GM10266 (cell line): ENCODE measurements around the gene YBX1.
"Not testable (repeated sequence)": the region's sequence is repeated elsewhere in the genome, so short reads cannot be mapped to it uniquely, and the experiment has no call there.

Experiments used
- DNase-seq: peaks from one replicate; pipeline ENCODE4 v3.0.0; 2012; ENCODE audit errors: extremely low spot score
- CTCF ChIP-seq: IDR thresholded peaks from 2 replicates; pipeline ENCODE4 v1.5.1; 2012; ENCODE audit warnings: mild to moderate bottlenecking, low read depth; ENCODE audit not compliant: control insufficient read depth, insufficient read depth; ENCODE audit errors: missing control alignments

Gene YBX1

GRCh38 chr1:42744148-42744413, 61.9 kb downstream of the YBX1 start:
- no peak for DNase-seq
- no peak for TF ChIP-seq CTCF

DNA sequence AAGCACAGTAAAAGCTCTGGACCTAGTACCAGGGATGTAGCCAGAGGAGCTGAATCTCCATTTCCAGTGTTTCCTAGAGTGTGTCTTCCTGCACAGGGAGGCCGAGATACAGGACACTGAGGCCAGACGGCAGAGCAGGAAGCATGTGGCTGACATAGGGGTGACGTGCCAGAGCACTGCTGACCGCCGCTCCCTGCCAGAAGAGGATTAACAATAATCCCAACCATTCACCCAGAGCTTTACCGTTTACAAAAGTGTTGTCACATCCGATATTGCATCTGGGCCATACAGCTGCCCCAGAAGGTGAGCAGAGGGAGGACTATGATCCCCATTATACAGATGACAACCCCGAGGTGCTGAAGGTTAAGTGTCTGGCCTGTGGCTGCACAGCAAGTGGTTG, 63.6 kb downstream of the YBX1 start:
- DNase-seq, result no peak
- no peak for TF ChIP-seq CTCF

GRCh38 chr1:42746436-42747105, 64.4 kb downstream of the YBX1 start:
- no peak for TF ChIP-seq CTCF
- no peak for DNase-seq

DNA sequence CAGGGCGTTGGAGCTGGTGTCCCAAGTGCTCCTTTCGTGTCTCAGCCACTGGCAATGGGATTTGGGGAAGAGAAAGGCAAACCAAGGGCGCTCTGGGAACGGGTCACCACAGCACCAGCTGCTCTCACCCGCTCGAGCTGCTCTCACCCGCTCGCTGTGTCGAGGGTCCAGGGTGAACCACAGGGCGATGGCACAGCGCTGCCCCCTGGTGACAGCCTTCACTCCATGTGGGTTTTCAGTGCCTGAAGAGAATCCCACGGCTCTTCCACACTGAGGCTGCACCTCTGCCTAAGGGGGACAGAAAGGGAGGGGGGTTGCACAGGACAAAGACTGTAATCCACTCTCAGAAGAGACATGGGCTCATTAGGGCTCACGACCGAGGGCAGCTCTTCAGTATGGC, 64.9 kb downstream of the YBX1 start:
- DNase-seq, result peak; percentile 64
- TF ChIP-seq CTCF, result peak; percentile 70

DNA sequence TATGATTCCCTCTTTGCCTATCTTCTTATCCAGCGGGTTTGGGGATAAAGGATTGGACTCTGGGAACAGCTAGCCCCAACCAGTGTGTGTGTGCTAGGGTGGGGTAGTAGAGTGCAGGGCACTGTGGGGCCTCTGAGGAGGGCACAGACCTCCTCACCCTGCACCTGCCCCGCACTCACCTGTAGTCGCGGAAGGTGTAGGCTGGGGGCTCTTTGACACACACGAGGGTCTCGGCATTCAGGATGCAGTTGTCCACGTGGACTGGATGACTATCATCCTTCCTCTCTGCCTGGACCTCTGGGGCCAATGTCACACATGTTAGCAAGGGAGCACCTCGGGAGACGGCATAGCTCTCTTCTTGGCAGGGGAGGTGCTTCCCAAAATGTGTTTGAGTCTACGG, 65.8 kb downstream of the YBX1 start:
- TF ChIP-seq CTCF, result no peak
- no peak for DNase-seq

DNA sequence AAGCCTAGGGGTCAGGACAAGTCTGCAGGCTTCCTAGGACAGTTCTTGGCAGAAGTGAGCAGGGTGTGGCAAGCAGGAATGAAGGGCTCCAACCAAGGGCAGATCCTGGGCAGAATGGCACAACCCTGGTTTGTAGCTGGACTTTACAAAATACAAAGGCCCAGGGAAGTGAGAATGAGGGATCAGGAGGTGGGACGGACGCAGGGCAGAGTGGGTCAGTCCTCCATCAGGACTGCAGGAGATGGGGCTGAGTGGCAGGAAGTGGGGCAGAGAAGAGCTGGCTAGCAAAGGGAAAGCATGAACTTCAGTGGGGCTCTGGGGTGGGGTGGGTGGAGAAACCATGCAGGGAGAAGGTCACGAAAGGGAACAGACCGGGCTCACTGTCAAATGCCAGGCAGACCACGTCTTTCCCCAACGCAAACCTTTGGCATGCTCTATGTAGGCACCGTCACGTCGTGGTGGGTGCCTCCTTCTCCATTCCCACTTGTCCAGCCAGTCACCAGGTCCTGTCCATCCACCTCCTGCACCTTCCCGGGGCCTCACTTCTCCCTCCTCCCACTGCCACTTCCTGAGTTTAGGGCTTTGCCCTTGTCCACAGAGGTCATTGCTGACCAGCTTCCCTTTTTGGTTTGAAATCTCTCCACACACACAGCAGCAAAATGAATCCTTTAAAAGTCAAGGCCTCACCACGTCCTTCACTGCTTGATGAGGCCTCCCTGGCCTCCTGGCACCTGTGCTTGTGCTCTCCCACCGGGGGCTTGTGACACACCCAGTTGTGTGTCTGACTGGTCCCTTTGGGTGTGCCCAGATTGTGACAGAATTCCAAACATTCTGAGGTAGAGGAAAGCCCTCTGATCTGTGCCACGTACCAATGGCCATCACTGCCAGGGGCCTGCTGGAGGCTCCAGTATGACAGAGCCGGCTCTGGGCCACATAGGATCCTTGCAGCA, 66.5 kb downstream of the YBX1 start:
- DNase-seq, result no peak
- TF ChIP-seq CTCF, result no peak

- DNase-seq, result no peak
- TF ChIP-seq CTCF, result no peak
Observed at GRCh38 chr1:42750041-42750440, 67.8 kb downstream of the YBX1 start.

DNA sequence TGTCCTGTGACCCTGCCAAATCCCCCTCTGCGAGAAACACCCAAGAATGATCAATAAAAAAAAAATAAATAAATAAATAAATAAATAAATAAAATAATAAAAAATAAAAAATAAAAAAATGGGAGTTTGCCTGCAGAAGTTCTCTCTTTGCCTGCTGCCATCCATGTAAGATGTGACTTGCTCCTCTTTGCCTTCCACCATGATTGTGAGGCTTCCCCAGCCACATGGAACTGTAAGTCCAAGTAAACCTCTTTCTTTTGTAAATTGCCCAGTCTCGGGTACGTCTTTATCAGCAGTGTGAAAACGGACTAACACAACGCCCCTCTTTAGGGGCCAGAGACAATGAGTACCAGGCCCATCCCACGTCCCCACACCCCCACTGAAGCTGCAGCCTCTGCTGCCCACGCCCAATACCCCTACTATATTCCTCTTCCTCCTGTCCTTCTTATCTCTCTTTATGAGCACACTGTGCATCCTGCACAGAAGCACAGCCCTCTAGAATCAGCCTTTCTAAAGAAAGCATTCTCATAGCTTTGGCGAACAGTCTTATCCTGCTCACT, 69.4 kb downstream of the YBX1 start:
- not testable (repeated sequence) for DNase-seq
